Omental fat pad (tissue), 4 donors: ENCODE measurements around the gene ANKUB1. TPM values are rescaled to one million over a fixed set of nuclear protein-coding genes. Genes with fewer than 3 reads are reported as not detected.

ENCODE experiments used
- ATAC-seq: fragments of 150-250 bp; one replicate; pipeline ENCODE4 v1.9.1; 2016; ENCODE audit warnings: mild to moderate bottlenecking, moderate library complexity; ENCODE audit not compliant: low FRiP score
- DNase-seq: peaks from one replicate; pipeline ENCODE4 v3.0.0-alpha.2; 2019; ENCODE audit warnings: low spot score
- total RNA-seq, 4 donors: library from RNA; depleted of rRNA; stranded (reverse); fragments of >200 nt; gene quantifications; one replicate each; pipeline ENCODE4 v1.1.0, GENCODE V29; 2016
- TF ChIP-seq, protein P1 (sequence below), 3 donors: fragments of 450-650 bp; IDR thresholded peaks; one replicate each; pipeline ENCODE4 v1.5.1; 2016 to 2017; ENCODE audit warnings: antibody characterized with exemption in 3 of 3, mild to moderate bottlenecking in 3 of 3, moderate library complexity in 2 of 3

Gene ANKUB1
- total RNA-seq, 4 donors from 2014 or later, result not detected

DNA sequence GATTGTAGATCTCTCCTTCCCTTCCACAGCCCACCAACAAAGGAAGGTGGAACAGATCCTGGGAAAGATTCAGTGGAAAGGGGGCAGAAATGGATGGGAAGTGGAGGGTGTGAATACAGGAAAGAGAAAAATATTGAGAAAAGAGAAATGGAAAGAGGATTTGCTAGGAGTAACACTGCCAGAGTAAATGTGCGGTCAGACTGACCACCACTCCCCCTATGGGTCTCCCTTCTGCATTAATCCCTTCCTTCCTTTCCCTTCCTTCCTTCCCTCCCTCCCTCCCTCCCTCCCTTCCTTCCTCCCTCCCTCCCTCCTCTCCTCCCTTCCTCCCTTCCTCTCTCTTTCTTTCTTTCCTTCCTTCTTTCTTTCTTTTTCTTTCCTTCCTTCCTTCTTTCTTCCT, 28.1 kb downstream of the ANKUB1 start:
- TF ChIP-seq, protein P1, sequence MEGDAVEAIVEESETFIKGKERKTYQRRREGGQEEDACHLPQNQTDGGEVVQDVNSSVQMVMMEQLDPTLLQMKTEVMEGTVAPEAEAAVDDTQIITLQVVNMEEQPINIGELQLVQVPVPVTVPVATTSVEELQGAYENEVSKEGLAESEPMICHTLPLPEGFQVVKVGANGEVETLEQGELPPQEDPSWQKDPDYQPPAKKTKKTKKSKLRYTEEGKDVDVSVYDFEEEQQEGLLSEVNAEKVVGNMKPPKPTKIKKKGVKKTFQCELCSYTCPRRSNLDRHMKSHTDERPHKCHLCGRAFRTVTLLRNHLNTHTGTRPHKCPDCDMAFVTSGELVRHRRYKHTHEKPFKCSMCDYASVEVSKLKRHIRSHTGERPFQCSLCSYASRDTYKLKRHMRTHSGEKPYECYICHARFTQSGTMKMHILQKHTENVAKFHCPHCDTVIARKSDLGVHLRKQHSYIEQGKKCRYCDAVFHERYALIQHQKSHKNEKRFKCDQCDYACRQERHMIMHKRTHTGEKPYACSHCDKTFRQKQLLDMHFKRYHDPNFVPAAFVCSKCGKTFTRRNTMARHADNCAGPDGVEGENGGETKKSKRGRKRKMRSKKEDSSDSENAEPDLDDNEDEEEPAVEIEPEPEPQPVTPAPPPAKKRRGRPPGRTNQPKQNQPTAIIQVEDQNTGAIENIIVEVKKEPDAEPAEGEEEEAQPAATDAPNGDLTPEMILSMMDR (IDR thresholded peaks at IDR 0.05), result no peak
- DNase-seq (no peak), ATAC-seq (no peak)

DNA sequence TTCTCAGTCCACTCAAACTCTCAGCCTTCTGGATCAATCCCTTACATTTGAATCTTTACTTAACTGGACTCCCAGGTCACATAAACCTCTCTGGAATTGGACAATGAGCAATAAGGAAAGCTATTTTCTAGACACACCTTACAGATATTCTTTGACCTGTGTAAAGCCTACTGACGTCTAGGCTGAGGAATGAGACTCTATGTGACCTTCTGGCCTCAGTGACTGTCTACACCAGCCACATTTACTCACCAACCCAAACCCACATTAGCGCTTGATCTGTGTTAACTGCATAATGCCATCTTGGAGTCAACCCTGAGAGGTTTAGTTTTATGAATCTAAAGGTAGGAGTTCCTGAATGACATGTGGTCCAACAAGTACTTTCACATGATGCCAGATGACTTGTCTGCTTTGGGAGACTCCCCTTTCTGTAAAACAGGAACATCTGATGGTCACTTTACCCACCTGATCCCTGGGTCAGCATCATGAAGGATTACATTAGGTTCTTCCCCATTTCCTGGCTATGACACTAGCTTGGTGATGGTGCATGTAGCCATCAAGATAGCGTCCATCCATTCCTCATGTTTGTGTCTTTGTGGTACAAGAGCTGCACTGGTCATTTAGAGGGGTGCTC, 28.7 kb downstream of the ANKUB1 start:
- no peak for DNase-seq
- TF ChIP-seq, protein P1 (IDR thresholded peaks at IDR 0.05), result no peak
- ATAC-seq, result no peak

DNA sequence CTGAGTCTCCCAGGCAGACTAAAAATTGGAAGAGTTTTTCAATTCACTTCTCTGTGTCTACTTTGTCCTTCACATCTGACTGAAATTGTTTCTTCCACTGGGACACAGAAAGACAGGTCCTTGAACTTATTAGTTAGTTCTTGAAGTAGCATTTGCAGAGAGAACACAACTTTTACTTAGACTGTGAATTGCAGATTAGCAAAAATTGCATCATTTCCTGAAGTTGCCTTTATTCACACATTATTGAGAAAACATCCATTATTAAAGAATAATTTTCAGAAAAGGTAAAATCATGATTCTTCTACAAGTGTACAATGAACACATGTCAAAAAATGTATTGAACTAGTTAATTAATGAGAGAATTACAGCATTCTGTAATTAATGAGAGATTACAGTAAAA, 38.6 kb downstream of the ANKUB1 start:
- DNase-seq (no peak), ATAC-seq (no peak)
- TF ChIP-seq, protein P1 (IDR thresholded peaks at IDR 0.05), result no peak

DNA sequence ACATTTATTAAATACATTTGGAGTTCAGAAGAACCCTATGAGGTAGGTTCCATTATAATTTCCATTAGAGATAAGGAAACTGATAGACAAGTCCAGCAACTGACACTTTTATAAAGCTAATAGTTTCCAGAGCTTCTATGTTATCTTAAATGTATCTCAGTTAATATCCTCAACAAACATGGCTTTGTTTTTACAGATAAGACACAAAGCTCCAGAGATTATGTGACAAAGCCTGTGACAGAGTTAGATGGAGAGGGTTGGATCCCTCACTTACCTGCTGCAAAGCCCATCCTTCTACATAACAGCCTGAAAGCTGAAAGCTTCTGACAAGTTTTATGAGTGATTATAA, 39.6 kb downstream of the ANKUB1 start:
- no peak for DNase-seq
- no peak for ATAC-seq
- TF ChIP-seq, protein P1 (IDR thresholded peaks at IDR 0.05), result no peak

DNA sequence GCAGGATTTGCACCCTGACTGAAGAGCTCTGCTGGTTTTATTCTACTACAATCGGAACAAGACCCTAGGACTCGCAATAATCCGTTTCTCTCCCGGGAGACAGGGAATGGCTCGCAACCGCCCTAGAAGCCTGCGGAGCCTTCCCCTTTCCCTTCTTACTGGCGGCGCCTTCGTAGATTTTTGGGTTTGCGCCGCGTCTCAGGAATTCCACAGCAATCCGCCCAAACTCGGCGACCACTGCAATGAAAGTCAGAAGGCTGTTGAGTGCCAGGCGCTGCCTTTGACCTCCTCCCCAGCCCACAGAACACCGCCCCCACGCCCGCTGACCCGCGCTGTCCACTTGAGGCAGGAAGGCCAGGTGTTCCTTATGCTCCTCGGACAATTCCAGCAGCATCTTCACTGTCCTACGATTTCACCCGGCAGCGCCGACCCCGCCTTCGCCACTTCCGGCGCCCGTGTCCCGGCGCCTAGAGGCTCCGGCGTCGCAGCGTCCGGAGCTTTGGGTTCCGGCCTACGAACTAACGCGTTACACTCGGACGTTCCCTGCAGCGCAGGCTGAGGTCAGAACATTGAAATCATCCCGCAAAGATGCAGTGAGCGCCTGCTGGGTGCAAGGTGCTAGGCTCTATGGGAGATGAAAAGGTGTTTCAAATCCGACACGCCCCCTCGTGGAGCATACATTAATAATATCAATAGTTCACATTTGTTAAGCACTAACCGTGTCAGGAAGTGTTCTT, 40.1 kb downstream of the ANKUB1 start, which contains the start of gene COMMD2:
TSS of gene COMMD2 (minus strand) at position 439 of the 737 bp plus-strand sequence. CDS start at position 394, 45 bp downstream.
- DNase-seq, result peak; percentile 31
- TF ChIP-seq, protein P1 (IDR thresholded peaks at IDR 0.05), result no peak
- peak; percentile 97 for ATAC-seq

DNA sequence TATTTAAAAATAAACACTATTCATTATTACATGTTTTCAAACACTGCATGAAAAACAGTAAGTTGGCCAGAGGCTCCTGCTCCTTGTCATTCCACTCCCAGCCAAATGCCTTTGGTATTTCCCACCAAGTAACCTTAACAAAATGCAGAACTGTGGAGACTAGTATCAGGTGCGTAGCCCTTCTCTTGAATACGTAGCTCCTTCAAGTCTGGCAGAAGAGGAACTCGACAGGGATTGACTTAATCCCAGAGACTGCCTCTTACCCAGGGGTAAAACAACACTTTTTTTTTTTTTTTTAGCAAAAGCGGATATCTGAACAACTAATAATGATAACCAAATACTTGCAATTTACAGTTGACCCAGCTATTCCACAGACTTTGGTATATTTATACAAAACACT, 40.8 kb downstream of the ANKUB1 start:
- DNase-seq, result no peak
- TF ChIP-seq, protein P1 (IDR thresholded peaks at IDR 0.05), result no peak
- no peak for ATAC-seq

DNA sequence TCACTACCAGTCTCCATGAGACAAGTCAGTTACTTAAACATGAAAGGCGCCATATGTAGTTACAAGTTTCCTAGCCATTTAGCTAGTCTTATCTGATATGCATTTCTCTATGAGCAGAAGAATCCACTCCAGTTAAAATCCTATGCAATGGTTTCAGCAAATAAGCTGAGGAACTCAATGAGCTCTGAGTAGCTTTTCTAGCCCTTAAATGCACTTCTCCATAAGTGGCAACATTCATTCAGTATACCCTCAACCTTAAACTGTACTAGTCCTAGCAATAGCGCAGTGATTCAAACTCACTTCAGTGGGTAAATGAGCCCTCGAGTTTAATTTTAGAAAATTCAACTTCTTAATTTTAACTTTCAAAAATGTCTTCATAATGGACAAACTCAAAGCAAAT, 47.7 kb downstream of the ANKUB1 start:
- ATAC-seq (no peak), DNase-seq (no peak)
- TF ChIP-seq, protein P1 (IDR thresholded peaks at IDR 0.05), result no peak
